H1 (cell line): Measurements from ENCODE around the gene KLHL2. TPM values are rescaled to one million over a fixed set of nuclear protein-coding genes. Genes with fewer than 3 reads are reported as not detected.

ENCODE experiments used
- CTCF ChIA-PET: fragments of 300-600 bp; sonication (Branson Sonifier 250); formaldehyde crosslinking; loops from one replicate; lab custom pipeline; 2021; ENCODE audit not compliant: partially characterized antibody; lab: Charles Lee
- POLR2A ChIA-PET: fragments of 300-600 bp; sonication (Branson Sonifier 250); formaldehyde crosslinking; loops from one replicate; lab custom pipeline; 2021; ENCODE audit warnings: inconsistent platforms; ENCODE audit not compliant: partially characterized antibody; lab: Charles Lee
- DNase-seq, 2 experiments: peaks; one replicate each; pipeline versions ENCODE4 v3.0.0 to v3.0.0-alpha.2; 2010 to 2022; ENCODE audit warnings: low spot score in 2 of 2, low read depth in 1 of 2, mixed read lengths in 1 of 2
- FAIRE-seq: peaks from 2 replicates; lab custom pipeline; 2011; peaks lifted over from hg19 to GRCh38; lab: Jason Lieb, UNC
- H2AFZ ChIP-seq: 2 replicates; pipeline ENCODE4 v1.8.1; 2012; ENCODE audit warnings: low read length, inconsistent platforms
- H2AK5ac ChIP-seq: 2 replicates; pipeline ENCODE4 v1.6.1; 2013; ENCODE audit warnings: low read depth, low read length
- H2BK120ac ChIP-seq: replicated peaks from 2 replicates; pipeline ENCODE3; 2013; ENCODE audit warnings: low read depth, low read length, inconsistent platforms
- H2BK12ac ChIP-seq: 2 replicates; pipeline ENCODE4 v1.6.1; 2013; ENCODE audit warnings: low read depth, low read length
- H2BK15ac ChIP-seq: 2 replicates; pipeline ENCODE4 v1.6.1; 2013; ENCODE audit warnings: low read length
- H2BK20ac ChIP-seq: 2 replicates; pipeline ENCODE4 v1.6.1; 2013; ENCODE audit warnings: low read length
- H2BK5ac ChIP-seq: 2 replicates; pipeline ENCODE4 v1.6.1; 2013; ENCODE audit warnings: low read depth, low read length
- H3K14ac ChIP-seq: 2 replicates; pipeline ENCODE4 v1.6.1; 2013; ENCODE audit warnings: inconsistent platforms; ENCODE audit not compliant: insufficient read length
- H3K18ac ChIP-seq: 2 replicates; pipeline ENCODE4 v1.6.1; 2013; ENCODE audit warnings: low read length; ENCODE audit errors: extremely low read depth
- H3K23ac ChIP-seq: 2 replicates; pipeline ENCODE4 v1.6.1; 2013; ENCODE audit warnings: inconsistent platforms; ENCODE audit not compliant: insufficient read length
- H3K23me2 ChIP-seq: 2 replicates; pipeline ENCODE4 v1.6.1; 2013; ENCODE audit warnings: low read depth, low read length
- H3K27ac ChIP-seq: 2 replicates; pipeline ENCODE4 v1.6.1; 2011; ENCODE audit warnings: low read depth, low read length, inconsistent platforms
- H3K27me3 ChIP-seq, 4 experiments: replicated peaks in 1 of 4; 1 replicate in 1 of 4; 2 replicates in 3 of 4; pipeline versions ENCODE4 v1.6.1 to v1.8.1; 2011 to 2013; ENCODE audit warnings: low read length in 3 of 4, mild to moderate bottlenecking in 3 of 4, inconsistent platforms in 2 of 4, mixed read lengths in 2 of 4, moderate library complexity in 1 of 4; ENCODE audit not compliant: control insufficient read depth in 3 of 4, insufficient read depth in 3 of 4; ENCODE audit errors: extremely low read depth in 1 of 4
- H3K36me3 ChIP-seq, 4 experiments: 2 replicates each; pipeline versions ENCODE4 v1.6.1 to v1.8.1; 2011 to 2013; ENCODE audit warnings: mild to moderate bottlenecking in 4 of 4, low read length in 3 of 4, moderate library complexity in 2 of 4, control low read depth in 1 of 4, inconsistent platforms in 1 of 4; ENCODE audit not compliant: insufficient read depth in 4 of 4, control insufficient read depth in 2 of 4
- H3K4ac ChIP-seq: replicated peaks from 2 replicates; pipeline ENCODE3; 2013; ENCODE audit warnings: low read length, low read depth, mixed read lengths, inconsistent platforms; ENCODE audit not compliant: insufficient read length
- H3K4me1 ChIP-seq, 4 experiments: replicated peaks in 1 of 4; 1 replicate in 1 of 4; 2 replicates in 3 of 4; pipeline versions ENCODE4 v1.6.1 to v1.8.1; 2011 to 2013; ENCODE audit warnings: low read length in 3 of 4, inconsistent platforms in 2 of 4, mixed read lengths in 1 of 4; ENCODE audit not compliant: insufficient read depth in 4 of 4, control insufficient read depth in 3 of 4
- H3K4me2 ChIP-seq, 2 experiments: 2 replicates each; pipeline versions ENCODE4 v1.6.1 to v1.8.1; 2011 to 2013; ENCODE audit warnings: low read depth in 2 of 2, low read length in 2 of 2, control low read depth in 1 of 2, inconsistent platforms in 1 of 2, mild to moderate bottlenecking in 1 of 2; ENCODE audit not compliant: insufficient read depth in 1 of 2
- H3K4me3 ChIP-seq, 4 experiments: fragments of 200-600, 300-600 bp in 1 of 4; sonication (generic), shearing (Covaris generic), sonication (Bioruptor Twin) in 1 of 4; 2 replicates each; pipeline versions ENCODE4 v1.5.1 to v1.8.1; 2011 to 2016; ENCODE audit warnings: low read length in 4 of 4, low read depth in 3 of 4, control low read depth in 2 of 4, inconsistent platforms in 2 of 4, mild to moderate bottlenecking in 2 of 4, mixed read lengths in 1 of 4, moderate library complexity in 1 of 4; ENCODE audit not compliant: insufficient read depth in 2 of 4; ENCODE audit errors: extremely low read depth in 1 of 4
- H3K56ac ChIP-seq: replicated peaks from 2 replicates; pipeline ENCODE3; 2013; ENCODE audit warnings: low read depth, mild to moderate bottlenecking, mixed read lengths, low read length, inconsistent platforms; ENCODE audit not compliant: insufficient read length
- H3K79me1 ChIP-seq: 2 replicates; pipeline ENCODE4 v1.6.1; 2013; ENCODE audit warnings: low read depth, low read length, control low read depth
- H3K79me2 ChIP-seq, 2 experiments: 2 replicates each; pipeline versions ENCODE4 v1.6.1 to v1.8.1; 2012 to 2013; ENCODE audit warnings: low read length in 2 of 2, mild to moderate bottlenecking in 2 of 2, inconsistent platforms in 1 of 2; ENCODE audit not compliant: insufficient read depth in 2 of 2, control insufficient read depth in 1 of 2
- H3K9ac ChIP-seq, 4 experiments: replicated peaks in 1 of 4; 1 replicate in 1 of 4; 2 replicates in 3 of 4; pipeline versions ENCODE4 v1.6.1 to v1.8.1; 2011 to 2013; ENCODE audit warnings: low read depth in 3 of 4, low read length in 3 of 4, control low read depth in 2 of 4, mild to moderate bottlenecking in 2 of 4, moderate library complexity in 2 of 4, inconsistent platforms in 1 of 4; ENCODE audit errors: extremely low read depth in 1 of 4
- H3K9me3 ChIP-seq, 2 experiments: 2 replicates each; pipeline versions ENCODE4 v1.6.1 to v1.8.1; 2012 to 2013; ENCODE audit warnings: mild to moderate bottlenecking in 2 of 2, moderate library complexity in 2 of 2, control low read depth in 1 of 2, inconsistent platforms in 1 of 2, low read depth in 1 of 2, low read length in 1 of 2, mixed read lengths in 1 of 2; ENCODE audit not compliant: insufficient read depth in 2 of 2
- H4K20me1 ChIP-seq, 2 experiments: replicated peaks in 1 of 2; 2 replicates each; pipeline versions ENCODE3 to v1.8.1; 2011 to 2013; ENCODE audit warnings: inconsistent platforms in 2 of 2, low read length in 2 of 2, mild to moderate bottlenecking in 1 of 2; ENCODE audit not compliant: insufficient read depth in 2 of 2, control insufficient read depth in 1 of 2
- H4K5ac ChIP-seq: 2 replicates; pipeline ENCODE4 v1.6.1; 2013; ENCODE audit warnings: low read length, low read depth, mixed read lengths, inconsistent platforms; ENCODE audit not compliant: insufficient read length
- H4K8ac ChIP-seq: 2 replicates; pipeline ENCODE4 v1.8.0; 2013; ENCODE audit warnings: mild to moderate bottlenecking, moderate library complexity, low read length, inconsistent platforms; ENCODE audit not compliant: insufficient read depth; ENCODE audit errors: extremely low read depth
- H4K91ac ChIP-seq: replicated peaks from 2 replicates; pipeline ENCODE3; 2013; ENCODE audit warnings: low read length, mixed read lengths, inconsistent platforms; ENCODE audit not compliant: insufficient read length
- ATF2 ChIP-seq: IDR thresholded peaks from 2 replicates; pipeline ENCODE4 v1.6.1; 2012; ENCODE audit warnings: low read length, inconsistent platforms
- CREB1 ChIP-seq: IDR thresholded peaks from 2 replicates; pipeline ENCODE4 v1.6.1; 2012; ENCODE audit warnings: inconsistent platforms
- JUN ChIP-seq: IDR thresholded peaks from 2 replicates; pipeline ENCODE4 v1.6.1; 2011; ENCODE audit warnings: low read depth, mild to moderate bottlenecking, improper control_type of control experiment, low read length
- KDM1A ChIP-seq: fragments of 200-600, 300-600 bp; sonication (generic); IDR thresholded peaks from 2 replicates; pipeline ENCODE4 v1.7.1; 2016; ENCODE audit warnings: mild to moderate bottlenecking, low read length, borderline replicate concordance
- PHF8 ChIP-seq: fragments of 200-600 bp; sonication (generic); conservative IDR thresholded peaks from 2 replicates; pipeline ENCODE4 v1.7.1; 2012; ENCODE audit warnings: low read depth, mild to moderate bottlenecking, inconsistent platforms, low read length, moderate library complexity
- POLR2AphosphoS5 ChIP-seq: IDR thresholded peaks from 2 replicates; pipeline ENCODE4 v1.6.1; 2011; ENCODE audit warnings: low read depth, low read length
- SIX5 ChIP-seq: IDR thresholded peaks from 2 replicates; pipeline ENCODE4 v1.6.1; 2011; ENCODE audit warnings: mild to moderate bottlenecking, low read depth, low read length
- SRF ChIP-seq: IDR thresholded peaks from 2 replicates; pipeline ENCODE4 v1.6.1; 2011; ENCODE audit warnings: mild to moderate bottlenecking, low read depth, low read length, moderate library complexity
- SUZ12 ChIP-seq: fragments of 200-600 bp; sonication (generic); IDR thresholded peaks from 2 replicates; pipeline ENCODE4 v1.6.1; 2012; ENCODE audit warnings: mild to moderate bottlenecking, inconsistent platforms, low read length, moderate library complexity, mixed read lengths
- whole genome bisulfite sequencing, 2 experiments: shearing (Covaris generic) in 1 of 2; methylation state at CpG; one replicate each; pipeline versions ENCODE4 v1.1.6 to v1.1.7; 2013 to 2015; ENCODE audit warnings: low lambda C conversion rate in 2 of 2, mixed read lengths in 2 of 2, inconsistent platforms in 1 of 2, low coverage in 1 of 2, missing lambda C conversion rate in 1 of 2; ENCODE audit not compliant: insufficient replicate concordance in 2 of 2, insufficient coverage in 1 of 2, insufficient read length in 1 of 2; ENCODE audit errors: extremely low coverage in 1 of 2, missing lambda C conversion rate in 1 of 2; 5-methylcytosine and 5-hydroxymethylcytosine counted together
- polyA plus RNA-seq, 7 experiments: library from polyadenylated mRNA; depleted of rRNA in 3 of 7; stranded (reverse) in 5 of 7; unstranded in 2 of 7; fragments of >200 nt in 5 of 7; fragments of 200-250 nt in 2 of 7; gene quantifications; 1 replicate in 5 of 7; 2 replicates in 1 of 7; 4 replicates in 1 of 7; pipeline versions ENCODE4 v1.2.1 to v1.2.3, GENCODE V29; 2011 to 2013; ENCODE audit warnings: missing spikeins in 2 of 7, mixed read lengths in 2 of 7
- total RNA-seq: library from RNA; stranded (reverse); fragmentation: NEBNext Ultra II Directional; extraction: Animal tissue kit (Norgen Biotek cat#: 25700); gene quantifications from 2 replicates; pipeline ENCODE4 v1.2.1, GENCODE V29; 2021
- TF ChIP-seq, protein P1 (sequence below): IDR thresholded peaks from 2 replicates; pipeline ENCODE4 v1.6.1; 2012; ENCODE audit warnings: inconsistent platforms

Gene KLHL2
- total and polyA plus RNA-seq, 2 of the 8 experiments (the other 6 are each of a cell fraction or from before 2014, with no cell fraction given), result 5.2 to 12.0 TPM

DNA sequence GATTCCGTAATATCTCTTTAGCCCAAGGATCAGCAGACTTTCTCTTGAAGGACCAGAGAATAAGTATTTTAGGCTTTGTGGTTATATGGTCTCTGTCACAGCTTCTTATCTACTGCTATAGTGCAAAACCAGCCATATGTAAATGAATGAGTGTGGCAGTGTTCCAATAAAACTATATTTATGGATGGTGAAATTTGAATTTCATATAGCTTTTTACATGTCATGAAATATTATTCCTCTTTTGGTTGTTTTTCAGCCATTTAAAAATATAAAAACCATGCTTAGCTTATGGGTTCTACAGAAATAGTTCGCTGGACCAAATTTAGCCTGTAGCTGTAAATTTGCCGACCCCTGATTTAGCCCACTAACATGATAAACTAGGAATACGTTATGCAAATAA, 102.1 kb downstream of the KLHL2 start:
- Histone ChIP-seq H4K5ac (no peak overlapping the region), H3K23ac (no peak overlapping the region), H2BK15ac (no peak overlapping the region), H2BK5ac (no peak overlapping the region), H3K18ac (no peak overlapping the region), H3K4me1 (no peaks in the 10 kb centered on the region), H3K56ac (no peak overlapping the region), H3K27ac (no peak overlapping the region), H2BK12ac (no peak overlapping the region), H3K9ac (no peak overlapping the region), H3K36me3 (peaks cover 0 to 5% (median 1%) of the 10 kb centered on the region in 4 experiments; a peak in 2 of 8 replicates), H3K23me2 (no peaks in the 10 kb centered on the region), H4K91ac (no peak overlapping the region), H3K9me3 (peaks cover 0 to 7% of the 10 kb centered on the region in 2 experiments; a peak in 1 of 4 replicates), H2AFZ (no peak overlapping the region), H3K4ac (no peak overlapping the region), H4K8ac (no peak overlapping the region), H2BK20ac (no peak overlapping the region), H3K79me1 (no peaks in the 10 kb centered on the region), H3K27me3 (no peaks in the 10 kb centered on the region), H3K4me2 (no peak overlapping the region), H3K79me2 (no peaks in the 10 kb centered on the region), H3K14ac (no peak overlapping the region), H4K20me1 (no peaks in the 10 kb centered on the region), H3K4me3 (no peak overlapping the region), H2BK120ac (no peak overlapping the region), H2AK5ac (no peak overlapping the region)
- DNase-seq (no peak), FAIRE-seq (no peak)
- ChIA-PET POLR2A (interaction anchor here (1.3 kb wide), 1 partner anchor 18 kb away, joined by 4 read pairs; the partner anchor contains the start of gene MSMO1), CTCF (interaction anchor here (1.0 to 1.9 kb wide), 4 partner anchors 9 to 34 kb away, joined by 3 to 4 read pairs (median 3); partner anchors contain the start of gene MSMO1)
- 95% methylated on average over 4 of the region's 4 CpGs; no CpG with 5 or more reads in 1 of the 2 experiments for WGBS, 2 experiments
- TF ChIP-seq SRF (no peak), JUN (no peak), SUZ12 (no peak), POLR2AphosphoS5 (no peak), SIX5 (no peak), PHF8 (no peak), KDM1A (no peak), ATF2 (no peak), CREB1 (no peak)
- TF ChIP-seq, protein P1, sequence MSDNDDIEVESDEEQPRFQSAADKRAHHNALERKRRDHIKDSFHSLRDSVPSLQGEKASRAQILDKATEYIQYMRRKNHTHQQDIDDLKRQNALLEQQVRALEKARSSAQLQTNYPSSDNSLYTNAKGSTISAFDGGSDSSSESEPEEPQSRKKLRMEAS, result no peak
